ENCODE data around the gene FZR1. TPM values are rescaled to one million over a fixed set of nuclear protein-coding genes. Genes with fewer than 3 reads are reported as not detected.

FZR1 gene
- total RNA-seq, 2 experiments from 2014 or later: 61.2 to 65.3 TPM

DNA sequence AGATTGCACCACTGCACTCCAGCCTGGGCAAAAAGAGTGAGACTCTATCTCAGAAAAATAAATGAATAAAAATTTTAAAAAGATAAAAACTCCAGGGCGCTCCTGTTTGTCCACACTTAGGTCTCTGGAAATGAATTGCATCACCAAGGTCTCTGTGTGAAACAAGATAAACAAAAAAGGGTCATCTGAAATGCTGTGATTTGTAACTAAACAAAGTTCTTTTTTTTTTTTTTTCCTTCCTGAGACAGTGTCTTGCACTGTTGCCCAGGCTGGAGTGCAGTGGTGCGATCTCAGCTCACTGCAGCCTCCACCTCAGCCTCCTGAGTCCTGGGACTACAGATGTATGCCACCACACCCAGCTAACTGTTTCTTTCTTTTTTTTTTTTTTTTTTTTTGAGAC, 11.5 kb downstream of the FZR1 start:
- no TSS peak for BruUV-seq (replicated peaks)
- Histone ChIP-seq H3K9me2 (ENCODE audit: insufficient read depth, low read length) (no peaks in the 10 kb centered on the region), H3K4me3 (ENCODE audit: low read depth, low read length, poor library complexity, severe bottlenecking) (no peak overlapping the region), H4K20me1 (ENCODE audit: insufficient read depth, low read length) (no peaks in the 10 kb centered on the region), H3K36me3 (ENCODE audit: insufficient read depth, low read length) (peaks cover 34% of the 10 kb centered on the region; the same call in 1 of the 2 replicates), H3K4me2 (ENCODE audit: low read length) (no peak overlapping the region), H3K9me3 (ENCODE audit: low read length) (no peaks in the 10 kb centered on the region), H2AFZ (ENCODE audit: low read length) (no peak overlapping the region), H3K4me1 (ENCODE audit: insufficient read depth, low read length, poor library complexity, severe bottlenecking) (peaks cover 16% of the 10 kb centered on the region), H3K79me2 (ENCODE audit: insufficient read depth, low read depth, low read length) (peaks cover 4% of the 10 kb centered on the region; the same call in 1 of the 2 replicates), H3K27ac (ENCODE audit: low read depth, low read length, poor library complexity, severe bottlenecking) (no peak overlapping the region)
- ChIA-PET CTCF (ENCODE audit: unreplicated experiment) (no interaction called here), POLR2A (interaction anchor here (1.1 to 1.6 kb wide), 2 partner anchors 13 to 39 kb away, joined by 4 to 5 read pairs; no protein-coding TSS in a partner anchor)
- intact Hi-C loops (cut with micrococcal nuclease; ENCODE audit: unreplicated experiment): no loop called here
- no peak for DNase-seq (ENCODE audit: low spot score)
- no peak for TF ChIP-seq EZH2phosphoT487 (IDR thresholded peaks at IDR 0.05; ENCODE audit: borderline replicate concordance, low read depth, low read length)

DNA sequence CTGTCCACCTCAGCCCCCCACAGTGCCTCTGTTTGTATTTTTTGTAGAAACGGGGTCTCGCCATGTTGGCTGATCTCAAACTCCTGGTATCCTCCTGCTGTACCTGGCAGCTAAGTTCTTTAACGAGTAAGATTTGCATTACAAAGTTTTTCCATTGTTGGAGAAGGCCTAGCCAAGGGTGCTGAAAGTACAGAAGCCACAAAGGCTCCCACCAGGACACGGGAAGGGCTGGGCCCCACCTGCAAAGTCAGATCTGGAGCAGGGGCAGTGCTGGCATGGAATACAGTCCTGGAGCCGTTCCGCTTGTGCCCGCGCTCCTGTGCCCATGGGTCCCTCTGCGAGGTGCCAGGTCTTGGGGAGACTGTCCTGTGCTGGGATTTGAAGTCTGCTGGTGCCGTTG, 12.1 kb downstream of the FZR1 start:
- no peak for DNase-seq (ENCODE audit: low spot score)
- Histone ChIP-seq H3K4me1 (ENCODE audit: insufficient read depth, low read length, poor library complexity, severe bottlenecking) (peaks cover 16% of the 10 kb centered on the region), H4K20me1 (ENCODE audit: insufficient read depth, low read length) (no peaks in the 10 kb centered on the region), H3K9me2 (ENCODE audit: insufficient read depth, low read length) (no peaks in the 10 kb centered on the region), H3K4me2 (ENCODE audit: low read length) (no peak overlapping the region), H3K9me3 (ENCODE audit: low read length) (no peaks in the 10 kb centered on the region), H3K27ac (ENCODE audit: low read depth, low read length, poor library complexity, severe bottlenecking) (no peak overlapping the region), H3K79me2 (ENCODE audit: insufficient read depth, low read depth, low read length) (peaks cover 4% of the 10 kb centered on the region; the same call in 1 of the 2 replicates), H2AFZ (ENCODE audit: low read length) (no peak overlapping the region), H3K36me3 (ENCODE audit: insufficient read depth, low read length) (peaks cover 39% of the 10 kb centered on the region), H3K4me3 (ENCODE audit: low read depth, low read length, poor library complexity, severe bottlenecking) (no peak overlapping the region)
- POLR2A ChIA-PET: interaction anchor here (1.1 to 1.6 kb wide), 2 partner anchors 14 to 39 kb away, joined by 4 to 5 read pairs; no protein-coding TSS in a partner anchor
- TF ChIP-seq, protein P1, sequence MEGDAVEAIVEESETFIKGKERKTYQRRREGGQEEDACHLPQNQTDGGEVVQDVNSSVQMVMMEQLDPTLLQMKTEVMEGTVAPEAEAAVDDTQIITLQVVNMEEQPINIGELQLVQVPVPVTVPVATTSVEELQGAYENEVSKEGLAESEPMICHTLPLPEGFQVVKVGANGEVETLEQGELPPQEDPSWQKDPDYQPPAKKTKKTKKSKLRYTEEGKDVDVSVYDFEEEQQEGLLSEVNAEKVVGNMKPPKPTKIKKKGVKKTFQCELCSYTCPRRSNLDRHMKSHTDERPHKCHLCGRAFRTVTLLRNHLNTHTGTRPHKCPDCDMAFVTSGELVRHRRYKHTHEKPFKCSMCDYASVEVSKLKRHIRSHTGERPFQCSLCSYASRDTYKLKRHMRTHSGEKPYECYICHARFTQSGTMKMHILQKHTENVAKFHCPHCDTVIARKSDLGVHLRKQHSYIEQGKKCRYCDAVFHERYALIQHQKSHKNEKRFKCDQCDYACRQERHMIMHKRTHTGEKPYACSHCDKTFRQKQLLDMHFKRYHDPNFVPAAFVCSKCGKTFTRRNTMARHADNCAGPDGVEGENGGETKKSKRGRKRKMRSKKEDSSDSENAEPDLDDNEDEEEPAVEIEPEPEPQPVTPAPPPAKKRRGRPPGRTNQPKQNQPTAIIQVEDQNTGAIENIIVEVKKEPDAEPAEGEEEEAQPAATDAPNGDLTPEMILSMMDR (conservative IDR thresholded peaks at IDR 0.05; ENCODE audit: low read length): no peak
- no peak for TF ChIP-seq EZH2phosphoT487 (IDR thresholded peaks at IDR 0.05; ENCODE audit: borderline replicate concordance, low read depth, low read length)
- intact Hi-C loops (cut with micrococcal nuclease; ENCODE audit: unreplicated experiment): no loop called here
- CTCF ChIA-PET (ENCODE audit: unreplicated experiment): no interaction called here
- no TSS peak for BruUV-seq (replicated peaks)

DNA sequence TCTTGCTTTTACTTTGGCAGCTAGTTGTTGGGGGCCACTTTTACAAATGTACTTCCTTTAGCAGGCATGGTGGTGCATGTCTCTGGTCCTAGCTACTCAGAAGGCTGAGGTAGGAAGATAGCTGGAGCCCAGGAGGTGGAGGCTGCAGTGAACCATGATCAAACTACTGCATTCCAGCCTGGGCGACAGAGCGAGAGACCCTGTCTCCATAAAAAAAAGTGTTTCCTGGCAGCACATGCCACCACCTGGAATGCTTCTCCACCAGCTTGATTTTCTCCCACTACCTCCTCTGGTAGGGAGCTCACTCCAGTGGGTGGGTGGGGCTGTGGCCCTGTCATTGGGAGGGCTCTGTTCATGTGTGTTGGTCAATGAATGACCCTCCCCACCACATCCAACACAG, 12.5 kb downstream of the FZR1 start:
- no peak overlapping the region for H3K4me3 ChIP-seq (ENCODE audit: low read depth, low read length, poor library complexity, severe bottlenecking)
- no peak overlapping the region for H3K4me2 ChIP-seq (ENCODE audit: low read length)
- no peaks in the 10 kb centered on the region for H3K9me3 ChIP-seq (ENCODE audit: low read length)
- peaks cover 4% of the 10 kb centered on the region; the same call in 1 of the 2 replicates for H3K79me2 ChIP-seq (ENCODE audit: insufficient read depth, low read depth, low read length)
- H3K36me3 ChIP-seq (ENCODE audit: insufficient read depth, low read length): peaks cover 43% of the 10 kb centered on the region
- POLR2A ChIA-PET: no interaction called here
- intact Hi-C loops (cut with micrococcal nuclease; ENCODE audit: unreplicated experiment): no loop called here
- BruUV-seq (replicated peaks): no TSS peak
- CTCF ChIA-PET (ENCODE audit: unreplicated experiment): no interaction called here
- H3K9me2 ChIP-seq (ENCODE audit: insufficient read depth, low read length): no peaks in the 10 kb centered on the region
- H3K4me1 ChIP-seq (ENCODE audit: insufficient read depth, low read length, poor library complexity, severe bottlenecking): peaks cover 16% of the 10 kb centered on the region
- H4K20me1 ChIP-seq (ENCODE audit: insufficient read depth, low read length): no peaks in the 10 kb centered on the region
- H3K27ac ChIP-seq (ENCODE audit: low read depth, low read length, poor library complexity, severe bottlenecking): no peak overlapping the region
- no peak for DNase-seq (ENCODE audit: low spot score)
- H2AFZ ChIP-seq (ENCODE audit: low read length): no peak overlapping the region
- no peak for TF ChIP-seq EZH2phosphoT487 (IDR thresholded peaks at IDR 0.05; ENCODE audit: borderline replicate concordance, low read depth, low read length)
- TF ChIP-seq, protein P1 (conservative IDR thresholded peaks at IDR 0.05; ENCODE audit: low read length): no peak

Measured in OCI-LY7 (cell line).